ENCODE data around the gene KDM4C.

KDM4C gene

GRCh38 chr9:6777213-6777902 is 19.6 kb downstream of the KDM4C start:
- Histone ChIP-seq H3K4me2 (ENCODE audit: insufficient read depth, low read length) (no peak overlapping the region), H3K9ac (ENCODE audit: low read depth, low read length) (no peak overlapping the region), H3K27ac (ENCODE audit: low read length) (no peak overlapping the region), H4K20me1 (ENCODE audit: insufficient read depth, low read length) (peaks cover 9% of the 10 kb centered on the region), H3K27me3 (ENCODE audit: insufficient read depth, low read length, poor library complexity) (no peaks in the 10 kb centered on the region), H2AFZ (ENCODE audit: low read depth, low read length) (no peak overlapping the region), H3K9me3 (ENCODE audit: insufficient read depth, low read length, severe bottlenecking) (no peaks in the 10 kb centered on the region), H3K36me3 (ENCODE audit: insufficient read depth, low read length) (no peaks in the 10 kb centered on the region), H3K4me3 (ENCODE audit: low read depth in 1 of 2, low read length in 2 of 2) (no peak overlapping the region), H3K79me2 (ENCODE audit: insufficient read depth, low read length) (peaks cover 65% of the 10 kb centered on the region), H3K4me1 (ENCODE audit: insufficient read depth, low read length) (no peaks in the 10 kb centered on the region)
- TF ChIP-seq EZH2 (IDR thresholded peaks at IDR 0.05; ENCODE audit: borderline replicate concordance, low read depth, low read length, severe bottlenecking) = no peak
- no peak for TF ChIP-seq CTCF (IDR thresholded peaks at IDR 0.05; ENCODE audit: borderline replicate concordance, extremely low read depth, low read length, poor library complexity, severe bottlenecking)
- no peak for DNase-seq
- no peak for ATAC-seq (ENCODE audit: insufficient read depth, low read depth)

GRCh38 chr9:6779417-6780241 is 21.9 kb downstream of the KDM4C start:
- Histone ChIP-seq H4K20me1 (ENCODE audit: insufficient read depth, low read length) (peaks cover 27% of the 10 kb centered on the region), H3K27me3 (ENCODE audit: insufficient read depth, low read length, poor library complexity) (no peaks in the 10 kb centered on the region), H3K4me2 (ENCODE audit: insufficient read depth, low read length) (no peak overlapping the region), H3K27ac (ENCODE audit: low read length) (no peak overlapping the region), H3K9me3 (ENCODE audit: insufficient read depth, low read length, severe bottlenecking) (no peaks in the 10 kb centered on the region), H3K79me2 (ENCODE audit: insufficient read depth, low read length) (peaks cover 72% of the 10 kb centered on the region), H3K9ac (ENCODE audit: low read depth, low read length) (no peak overlapping the region), H3K4me3 (ENCODE audit: low read depth in 1 of 2, low read length in 2 of 2) (no peak overlapping the region), H3K36me3 (ENCODE audit: insufficient read depth, low read length) (no peaks in the 10 kb centered on the region), H2AFZ (ENCODE audit: low read depth, low read length) (no peak overlapping the region), H3K4me1 (ENCODE audit: insufficient read depth, low read length) (peaks cover 5% of the 10 kb centered on the region; the same call in 1 of the 2 replicates)
- TF ChIP-seq CTCF (IDR thresholded peaks at IDR 0.05; ENCODE audit: borderline replicate concordance, extremely low read depth, low read length, poor library complexity, severe bottlenecking) = no peak
- no peak for TF ChIP-seq EZH2 (IDR thresholded peaks at IDR 0.05; ENCODE audit: borderline replicate concordance, low read depth, low read length, severe bottlenecking)
- DNase-seq = no peak
- no peak for ATAC-seq (ENCODE audit: insufficient read depth, low read depth)

GRCh38 chr9:6780690-6781089 is 22.9 kb downstream of the KDM4C start:
- no peak overlapping the region for H3K4me2 ChIP-seq (ENCODE audit: insufficient read depth, low read length)
- no peak overlapping the region for H3K9ac ChIP-seq (ENCODE audit: low read depth, low read length)
- TF ChIP-seq CTCF (IDR thresholded peaks at IDR 0.05; ENCODE audit: borderline replicate concordance, extremely low read depth, low read length, poor library complexity, severe bottlenecking) (no peak), EZH2 (IDR thresholded peaks at IDR 0.05; ENCODE audit: borderline replicate concordance, low read depth, low read length, severe bottlenecking) (no peak)
- H4K20me1 ChIP-seq (ENCODE audit: insufficient read depth, low read length) = peaks cover 34% of the 10 kb centered on the region
- DNase-seq = no peak
- no peak for ATAC-seq (ENCODE audit: insufficient read depth, low read depth)
- no peaks in the 10 kb centered on the region for H3K9me3 ChIP-seq (ENCODE audit: insufficient read depth, low read length, severe bottlenecking)
- peaks cover 5% of the 10 kb centered on the region; the same call in 1 of the 2 replicates for H3K4me1 ChIP-seq (ENCODE audit: insufficient read depth, low read length)
- no peak overlapping the region for H3K4me3 ChIP-seq (ENCODE audit: low read depth in 1 of 2, low read length in 2 of 2)
- peaks cover 72% of the 10 kb centered on the region for H3K79me2 ChIP-seq (ENCODE audit: insufficient read depth, low read length)
- H3K27ac ChIP-seq (ENCODE audit: low read length) = no peak overlapping the region
- H3K27me3 ChIP-seq (ENCODE audit: insufficient read depth, low read length, poor library complexity) = no peaks in the 10 kb centered on the region
- no peak overlapping the region for H2AFZ ChIP-seq (ENCODE audit: low read depth, low read length)
- H3K36me3 ChIP-seq (ENCODE audit: insufficient read depth, low read length) = no peaks in the 10 kb centered on the region

Data from DND-41 (cell line).